Measurements from ENCODE around the gene PARVG. TPM values are rescaled to one million over a fixed set of nuclear protein-coding genes. Genes with fewer than 3 reads are reported as not detected.

The PARVG gene
- total RNA-seq, 4 donors from 2014 or later, result 18.3 to 92.0 (median 46.6) TPM

- TF ChIP-seq, protein P1, sequence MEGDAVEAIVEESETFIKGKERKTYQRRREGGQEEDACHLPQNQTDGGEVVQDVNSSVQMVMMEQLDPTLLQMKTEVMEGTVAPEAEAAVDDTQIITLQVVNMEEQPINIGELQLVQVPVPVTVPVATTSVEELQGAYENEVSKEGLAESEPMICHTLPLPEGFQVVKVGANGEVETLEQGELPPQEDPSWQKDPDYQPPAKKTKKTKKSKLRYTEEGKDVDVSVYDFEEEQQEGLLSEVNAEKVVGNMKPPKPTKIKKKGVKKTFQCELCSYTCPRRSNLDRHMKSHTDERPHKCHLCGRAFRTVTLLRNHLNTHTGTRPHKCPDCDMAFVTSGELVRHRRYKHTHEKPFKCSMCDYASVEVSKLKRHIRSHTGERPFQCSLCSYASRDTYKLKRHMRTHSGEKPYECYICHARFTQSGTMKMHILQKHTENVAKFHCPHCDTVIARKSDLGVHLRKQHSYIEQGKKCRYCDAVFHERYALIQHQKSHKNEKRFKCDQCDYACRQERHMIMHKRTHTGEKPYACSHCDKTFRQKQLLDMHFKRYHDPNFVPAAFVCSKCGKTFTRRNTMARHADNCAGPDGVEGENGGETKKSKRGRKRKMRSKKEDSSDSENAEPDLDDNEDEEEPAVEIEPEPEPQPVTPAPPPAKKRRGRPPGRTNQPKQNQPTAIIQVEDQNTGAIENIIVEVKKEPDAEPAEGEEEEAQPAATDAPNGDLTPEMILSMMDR (IDR thresholded peaks at IDR 0.05; ENCODE audit: low read depth), result no peak
These were observed 43.9 kb upstream of the PARVG start for GRCh38 chr22:44136786-44137185.

GRCh38 chr22:44137415-44137814 is 43.3 kb upstream of the PARVG start:
- TF ChIP-seq, protein P1 (IDR thresholded peaks at IDR 0.05; ENCODE audit: low read depth), result no peak

DNA sequence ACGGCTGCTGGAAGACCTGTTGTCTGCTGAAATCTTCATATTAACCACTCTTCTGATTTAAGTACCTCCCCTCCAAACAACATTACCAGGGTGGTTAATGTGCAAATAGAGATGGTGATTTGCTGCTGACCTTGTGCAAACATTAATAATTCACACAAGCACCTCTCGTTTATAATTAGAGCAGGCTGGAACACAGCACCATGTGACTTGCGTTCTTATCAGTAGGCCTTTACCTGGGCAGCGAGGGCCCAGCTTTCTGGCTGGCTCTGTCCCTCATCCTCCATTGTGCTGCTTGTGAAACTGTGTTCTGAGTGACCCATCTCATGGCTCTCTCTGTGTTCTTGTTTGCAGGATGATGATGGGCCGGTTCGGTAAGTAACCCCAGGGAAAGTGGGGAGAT is 41.0 kb upstream of the PARVG start:
- TF ChIP-seq, protein P1 (IDR thresholded peaks at IDR 0.05; ENCODE audit: low read depth), result no peak

GRCh38 chr22:44142421-44143104 is 38.2 kb upstream of the PARVG start:
- TF ChIP-seq, protein P1 (IDR thresholded peaks at IDR 0.05; ENCODE audit: low read depth), result no peak

DNA sequence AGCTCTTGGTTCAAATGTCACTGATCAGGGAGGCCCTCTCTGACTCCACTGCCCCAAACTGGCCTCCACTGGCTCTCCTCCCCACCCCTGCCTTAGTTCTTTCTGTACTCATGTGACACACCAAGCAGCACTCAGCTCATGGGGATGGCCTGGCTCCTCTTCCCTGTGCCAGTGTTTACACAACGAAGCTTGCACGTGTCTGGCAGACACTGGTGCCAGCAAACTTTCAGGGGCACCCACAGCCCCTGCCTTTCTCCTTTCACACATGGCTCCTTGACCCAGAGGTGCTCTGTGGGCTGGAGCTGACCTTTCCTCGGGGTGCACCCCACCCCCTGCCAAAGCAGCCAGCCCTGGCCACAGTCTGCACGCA is 37.6 kb upstream of the PARVG start:
- TF ChIP-seq, protein P1 (IDR thresholded peaks at IDR 0.05; ENCODE audit: low read depth), result no peak

GRCh38 chr22:44143579-44143978 is 37.1 kb upstream of the PARVG start:
- TF ChIP-seq, protein P1 (IDR thresholded peaks at IDR 0.05; ENCODE audit: low read depth), result no peak

DNA sequence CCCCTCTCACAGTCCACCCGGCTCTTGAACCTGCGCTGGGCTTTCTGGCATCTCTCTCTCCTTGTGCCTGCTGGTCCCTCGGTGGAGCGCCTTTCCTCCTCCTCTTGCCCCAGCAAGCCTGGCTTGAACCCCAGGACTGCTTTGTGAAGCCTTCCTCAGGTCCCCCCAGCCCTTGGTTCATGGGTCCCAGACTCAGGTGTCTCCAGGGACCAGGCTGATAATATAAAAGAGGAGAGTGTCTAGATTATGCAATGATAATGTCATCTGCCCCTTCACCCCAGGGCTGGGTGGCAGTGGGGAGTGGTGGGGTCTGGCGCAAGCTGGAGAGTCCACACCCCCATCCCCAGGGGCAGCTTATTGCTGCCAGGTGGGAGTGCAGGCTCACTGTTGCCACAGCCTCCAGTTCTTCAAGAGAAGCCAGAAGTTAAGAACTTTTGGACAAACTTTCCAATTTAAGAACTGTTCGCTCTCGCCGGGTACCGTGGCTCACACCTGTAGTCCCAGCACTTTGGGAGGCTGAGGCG is 36.6 kb upstream of the PARVG start:
- TF ChIP-seq, protein P1 (IDR thresholded peaks at IDR 0.05; ENCODE audit: low read depth), result no peak

All from subcutaneous adipose tissue (tissue), 4 donors.